GM18951 (cell line): ENCODE data around the gene FNBP1.

Experiments used
- POLR2A ChIP-seq: IDR thresholded peaks from 4 replicates; pipeline ENCODE4 v1.6.1; 2011; ENCODE audit warnings: mild to moderate bottlenecking; ENCODE audit not compliant: insufficient read length, insufficient read depth; ENCODE audit errors: extremely low read depth
- in situ Hi-C: fragments of 300-500 bp; cut with MboI; formaldehyde crosslinking; loops from one replicate; pipeline ENCODE4 v1.12.0; 2022; ENCODE audit warnings: low sequenced_read_pairs, mixed read lengths, inconsistent platforms; ENCODE audit not compliant: unreplicated experiment

The FNBP1 gene

GRCh38 chr9:129934780-129935179, 108.2 kb downstream of the FNBP1 start:
- TF ChIP-seq POLR2A: no peak
- in situ Hi-C loops: no loop called here

GRCh38 chr9:129934041-129934591, 108.9 kb downstream of the FNBP1 start:
- TF ChIP-seq POLR2A: no peak
- in situ Hi-C loops: no loop called here

- TF ChIP-seq POLR2A: no peak
- in situ Hi-C loops: no loop called here
Observed at GRCh38 chr9:129933185-129934040, 109.6 kb downstream of the FNBP1 start.

- no peak for TF ChIP-seq POLR2A
- in situ Hi-C loops: no loop called here
Observed at GRCh38 chr9:129932303-129933151, 110.5 kb downstream of the FNBP1 start.

- TF ChIP-seq POLR2A: no peak
- in situ Hi-C loops: no loop called here
Observed at GRCh38 chr9:129930743-129931142, 112.2 kb downstream of the FNBP1 start.

GRCh38 chr9:129929496-129930125, 113.4 kb downstream of the FNBP1 start:
- in situ Hi-C loops: no loop called here
- no peak for TF ChIP-seq POLR2A

GRCh38 chr9:129923589-129923988, 119.4 kb downstream of the FNBP1 start:
- in situ Hi-C loops: no loop called here
- no peak for TF ChIP-seq POLR2A

GRCh38 chr9:129921905-129922304, 121.1 kb downstream of the FNBP1 start:
- TF ChIP-seq POLR2A: no peak
- in situ Hi-C loops: no loop called here

GRCh38 chr9:129919841-129920240, 123.1 kb downstream of the FNBP1 start:
- in situ Hi-C loops: no loop called here
- no peak for TF ChIP-seq POLR2A

GRCh38 chr9:129919277-129919676, 123.7 kb downstream of the FNBP1 start:
- in situ Hi-C loops: no loop called here
- no peak for TF ChIP-seq POLR2A

- no peak for TF ChIP-seq POLR2A
- in situ Hi-C loops: no loop called here
Observed at GRCh38 chr9:129918296-129918950, 124.6 kb downstream of the FNBP1 start.

GRCh38 chr9:129916707-129917106, 126.3 kb downstream of the FNBP1 start:
- TF ChIP-seq POLR2A: no peak
- in situ Hi-C loops: no loop called here
